NB4 (cell line): ENCODE data around the gene RAPGEF6.

Experiments used
- CTCF ChIP-seq: IDR thresholded peaks from one replicate; pipeline ENCODE4 v1.5.1; 2012; ENCODE audit warnings: low read depth, low read length
- MYC ChIP-seq: IDR thresholded peaks from 2 replicates; pipeline ENCODE4 v1.6.1; 2011; ENCODE audit warnings: low read depth, low read length
- POLR2A ChIP-seq: IDR thresholded peaks from 2 replicates; pipeline ENCODE4 v1.6.1; 2011; ENCODE audit warnings: mild to moderate bottlenecking; ENCODE audit not compliant: insufficient read length; ENCODE audit errors: extremely low read depth
- TF ChIP-seq, protein P1 (sequence below): IDR thresholded peaks from 2 replicates; pipeline ENCODE4 v1.6.1; 2011; ENCODE audit warnings: low read depth, low read length

DNA sequence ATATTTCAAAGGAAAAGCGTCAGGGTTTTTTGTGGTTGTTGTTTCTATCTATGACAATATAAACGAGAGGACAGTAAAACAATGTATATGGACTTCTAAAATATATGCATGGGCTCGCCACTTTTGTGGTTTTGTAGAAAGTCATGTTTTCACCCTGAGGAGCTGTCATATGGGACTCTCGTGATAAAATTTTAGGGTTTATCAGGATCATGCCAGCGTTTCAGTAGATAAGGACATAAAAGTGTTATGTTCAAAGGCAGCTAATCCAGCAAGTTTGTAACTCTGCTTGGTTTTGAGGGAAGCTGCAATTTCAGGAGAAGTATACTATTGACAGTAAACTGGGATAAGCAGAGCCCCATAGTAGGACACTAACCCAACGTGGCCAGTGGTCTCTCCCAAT, 250.9 kb downstream of the RAPGEF6 start:
- TF ChIP-seq POLR2A (no peak), CTCF (no peak), MYC (no peak)
- TF ChIP-seq, protein P1, sequence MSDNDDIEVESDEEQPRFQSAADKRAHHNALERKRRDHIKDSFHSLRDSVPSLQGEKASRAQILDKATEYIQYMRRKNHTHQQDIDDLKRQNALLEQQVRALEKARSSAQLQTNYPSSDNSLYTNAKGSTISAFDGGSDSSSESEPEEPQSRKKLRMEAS, result no peak
